HG03175 (cell line): ENCODE measurements around the gene AKAP9.
"Not testable (repeated sequence)": the region's sequence is repeated elsewhere in the genome, so short reads cannot be mapped to it uniquely, and the experiment has no call there.

Experiments used
- ATAC-seq: cut with Tn5 transposase; IDR thresholded peaks from one replicate; pipeline ENCODE4 v1.9.1; 2021; ENCODE audit warnings: mild to moderate bottlenecking, moderate library complexity; ENCODE audit not compliant: unreplicated experiment

AKAP9 gene

GRCh38 chr7:91945476-91945875, 4.8 kb downstream of the AKAP9 start:
- ATAC-seq: no peak

GRCh38 chr7:91946549-91946948, 5.9 kb downstream of the AKAP9 start:
- no peak for ATAC-seq

DNA sequence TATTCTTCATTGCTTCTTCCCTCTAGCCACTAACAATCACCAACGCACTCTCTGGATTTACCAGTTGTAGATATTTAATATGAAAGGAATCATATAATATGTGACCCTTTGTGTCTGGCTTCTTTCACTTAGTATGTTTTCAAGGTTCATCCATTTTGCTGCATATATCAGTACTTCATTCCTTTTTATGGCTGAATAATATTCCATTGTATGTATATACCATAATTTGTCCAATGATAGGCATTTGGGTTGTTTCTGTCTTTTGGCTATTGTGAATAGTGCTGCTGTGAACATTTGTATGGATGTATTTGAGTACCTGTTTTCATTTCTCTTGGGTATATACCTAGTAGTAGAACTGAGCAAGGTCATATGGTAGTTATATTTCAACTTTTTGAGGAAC, 7.3 kb downstream of the AKAP9 start:
- no peak for ATAC-seq

GRCh38 chr7:91949221-91950009, 8.8 kb downstream of the AKAP9 start:
- peak; percentile 68 for ATAC-seq

GRCh38 chr7:91953618-91954017, 13.0 kb downstream of the AKAP9 start:
- no peak for ATAC-seq

DNA sequence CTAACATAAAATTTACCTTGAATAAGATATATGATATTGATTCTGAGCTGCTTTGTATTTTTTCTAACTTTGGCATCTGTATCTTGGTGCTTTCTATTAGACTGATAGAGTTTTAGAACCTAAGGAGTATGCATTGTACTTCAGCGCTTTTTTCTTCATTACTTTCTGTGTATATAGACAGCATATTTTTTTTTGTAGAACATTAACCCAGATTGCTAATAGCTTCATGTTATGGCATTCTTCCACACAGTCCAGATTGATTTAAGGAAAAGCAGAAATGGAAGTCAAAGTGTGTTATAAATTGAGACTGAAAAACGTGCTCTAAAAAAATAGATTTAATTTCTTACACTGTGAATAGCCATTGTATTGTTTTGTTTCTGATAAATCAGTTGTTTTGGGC, 15.8 kb downstream of the AKAP9 start:
- not testable (repeated sequence) for ATAC-seq

DNA sequence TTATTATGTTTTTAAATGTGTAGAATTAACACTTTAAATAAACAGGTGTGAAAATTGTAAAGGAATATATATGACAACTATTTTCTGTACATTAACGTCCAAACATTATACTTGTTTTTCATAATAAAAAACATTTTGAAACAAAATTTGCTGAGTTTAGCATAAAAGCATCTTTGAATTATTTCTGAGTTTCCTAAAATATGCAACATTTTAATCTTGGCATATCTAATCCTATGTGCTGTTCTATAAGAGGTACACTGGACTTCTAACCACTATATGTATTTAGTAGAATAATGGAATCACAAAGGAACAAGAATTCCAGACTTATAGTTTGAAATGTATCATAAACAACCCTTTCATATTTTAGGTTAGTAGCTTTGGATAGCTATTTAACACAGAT, 16.6 kb downstream of the AKAP9 start:
- ATAC-seq: no peak

- no peak for ATAC-seq
Measured at GRCh38 chr7:91957823-91958222, 17.2 kb downstream of the AKAP9 start.

DNA sequence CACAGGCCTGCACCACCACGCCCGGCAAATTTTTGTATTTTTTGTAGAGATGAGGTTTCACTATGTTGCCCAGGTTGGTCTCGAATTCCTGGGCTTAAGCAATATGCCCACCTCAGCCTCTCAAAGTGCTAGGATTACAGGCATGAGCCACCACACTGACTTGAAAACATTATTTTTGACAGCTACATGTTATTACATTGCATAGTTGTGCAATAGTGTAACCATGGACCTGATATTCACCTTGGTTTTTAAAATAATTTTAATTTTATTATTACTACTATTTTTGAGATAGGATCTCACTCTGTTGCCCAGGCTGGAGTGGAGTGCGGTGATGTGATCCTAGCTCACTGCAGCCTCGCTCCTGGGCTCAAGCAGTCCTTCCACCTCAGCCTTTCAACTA, 18.4 kb downstream of the AKAP9 start:
- no peak for ATAC-seq

DNA sequence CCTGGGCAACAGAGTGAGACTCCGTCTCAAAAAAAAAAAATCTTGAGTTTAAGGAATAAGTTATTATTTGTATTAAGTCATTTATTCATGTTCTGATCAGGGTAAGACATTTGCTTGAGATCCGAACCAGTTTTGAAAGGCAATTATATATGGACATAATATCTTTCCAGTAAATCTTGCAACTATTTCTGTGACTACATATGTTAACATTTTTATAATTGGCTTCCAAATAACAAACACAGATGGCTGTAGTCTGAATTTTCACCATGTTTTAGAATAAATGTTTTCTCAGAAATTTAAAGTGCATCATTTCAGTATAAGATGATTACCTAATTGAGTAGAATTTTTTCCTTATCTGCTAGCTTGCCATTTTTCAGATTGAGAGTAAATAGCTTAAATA, 21.2 kb downstream of the AKAP9 start:
- ATAC-seq: no peak

- no peak for ATAC-seq
Measured at GRCh38 chr7:91962419-91962818, 21.8 kb downstream of the AKAP9 start.

DNA sequence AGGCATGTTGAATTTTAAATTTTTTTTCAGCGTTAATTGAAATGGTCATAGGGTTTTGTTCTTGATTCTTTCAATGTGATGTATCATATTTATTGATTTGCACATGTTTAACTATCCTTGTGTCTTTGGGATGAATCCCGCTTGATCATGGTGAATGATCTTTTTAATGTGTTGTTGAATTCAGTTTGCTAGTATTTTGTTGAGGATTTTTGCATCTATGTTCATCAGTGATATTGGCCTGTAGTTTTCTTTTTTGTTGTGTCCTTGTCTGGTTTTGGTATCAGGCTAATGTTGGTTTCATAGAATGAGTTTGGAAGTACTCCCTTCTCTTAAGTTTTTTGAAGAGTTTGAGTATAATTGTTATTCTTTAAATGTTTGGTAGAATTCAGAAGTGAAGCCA, 26.9 kb downstream of the AKAP9 start:
- not testable (repeated sequence) for ATAC-seq

GRCh38 chr7:91973639-91974038, 33.0 kb downstream of the AKAP9 start:
- ATAC-seq: no peak

- no peak for ATAC-seq
Measured at GRCh38 chr7:91974066-91974465, 33.4 kb downstream of the AKAP9 start.

GRCh38 chr7:91976743-91977142, 36.1 kb downstream of the AKAP9 start:
- no peak for ATAC-seq

- ATAC-seq: no peak
Measured at GRCh38 chr7:91979590-91979989, 38.9 kb downstream of the AKAP9 start.

DNA sequence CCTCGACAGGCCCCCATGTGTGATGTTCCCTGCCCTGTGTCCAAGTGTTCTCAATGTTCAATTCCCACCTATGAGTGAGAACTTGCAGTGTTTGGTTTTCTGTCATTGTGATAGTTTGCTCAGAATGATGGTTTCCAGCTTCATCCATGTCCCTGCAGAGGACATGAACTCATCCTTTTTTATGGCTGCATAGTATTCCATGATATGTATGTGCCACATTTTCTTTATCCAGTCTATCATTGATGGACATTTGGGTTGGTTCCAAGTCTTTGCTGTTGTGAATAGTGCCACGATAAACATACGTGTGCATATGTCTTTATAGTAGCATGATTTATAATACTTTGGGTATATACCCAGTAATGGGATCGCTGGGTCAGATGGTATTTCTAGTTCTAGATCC, 41.7 kb downstream of the AKAP9 start:
- ATAC-seq: not testable (repeated sequence)

DNA sequence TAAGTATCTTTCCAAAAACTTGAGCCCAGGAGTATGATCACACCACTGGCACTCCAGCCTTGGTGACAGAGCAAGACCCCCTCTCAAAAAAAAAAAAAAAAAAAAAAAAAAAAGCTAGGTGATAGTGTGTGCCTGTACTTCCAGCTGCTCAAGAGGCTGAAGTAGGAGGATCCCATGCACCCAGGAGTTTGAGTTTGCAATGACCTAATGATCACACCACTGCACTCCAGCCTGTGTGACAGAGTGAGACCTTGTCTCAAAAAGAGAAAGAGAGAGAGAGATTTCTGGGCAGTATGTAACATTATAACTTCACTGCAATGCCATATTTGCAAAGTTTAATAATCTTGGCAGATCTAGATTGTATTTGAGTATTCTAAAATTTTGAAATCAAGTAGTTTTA, 47.6 kb downstream of the AKAP9 start:
- ATAC-seq: no peak

DNA sequence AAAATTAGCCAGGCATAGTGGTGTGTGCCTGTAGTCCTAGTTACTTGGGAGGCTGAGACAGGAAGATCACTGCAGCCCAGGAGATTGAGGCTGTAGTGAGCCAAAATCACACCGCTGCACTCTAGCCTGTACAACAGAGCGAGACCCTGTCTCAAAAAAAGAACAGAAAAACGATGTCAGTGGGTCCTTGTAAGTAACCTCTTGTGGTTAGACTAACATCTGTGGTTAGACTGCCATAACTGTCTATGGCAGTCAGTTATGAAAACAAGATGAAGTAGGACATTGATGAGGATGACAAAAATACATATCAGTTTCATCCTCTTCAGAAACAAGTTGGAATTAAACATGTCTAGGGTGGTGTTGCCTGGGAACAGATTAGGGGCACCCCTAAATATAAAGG, 53.3 kb downstream of the AKAP9 start:
- ATAC-seq: no peak

DNA sequence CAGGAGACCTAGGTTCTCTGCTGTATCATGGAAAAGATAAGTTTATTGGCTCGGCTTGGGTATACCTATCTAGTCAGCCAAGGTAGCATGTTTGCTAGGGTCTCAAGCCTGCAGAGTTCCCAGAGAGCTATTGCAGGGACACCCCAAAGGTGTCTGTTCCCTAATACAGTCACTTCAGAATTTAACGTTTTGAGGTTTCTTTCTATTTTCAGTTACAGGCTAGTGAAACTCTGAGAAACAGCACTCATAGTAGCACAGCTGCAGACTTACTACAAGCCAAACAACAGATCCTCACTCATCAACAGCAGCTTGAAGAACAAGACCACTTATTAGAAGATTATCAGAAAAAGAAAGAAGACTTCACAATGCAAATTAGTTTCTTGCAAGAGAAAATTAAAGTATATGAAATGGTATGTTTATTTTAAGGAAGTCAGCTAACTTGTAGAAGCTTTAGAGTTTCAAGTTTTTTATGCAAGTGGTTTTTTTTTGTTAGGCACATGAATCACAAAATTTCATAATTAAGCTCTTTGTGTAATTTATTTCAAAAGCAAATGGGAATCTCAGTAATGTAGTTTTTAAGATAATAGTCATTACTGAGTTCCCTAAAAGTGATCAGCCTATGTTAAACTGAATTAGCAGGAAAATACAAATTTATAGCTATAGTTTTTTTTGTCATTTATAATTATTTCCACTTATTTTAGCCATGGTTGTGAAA, 54.9 kb downstream of the AKAP9 start:
- peak; percentile 90 for ATAC-seq

GRCh38 chr7:91999631-92000565, 59.2 kb downstream of the AKAP9 start:
- no peak for ATAC-seq
